Neuron (in vitro differentiated cells): ENCODE results near the gene B3GNT8.

ENCODE experiments used
- H2AFZ ChIP-seq: one replicate; pipeline ENCODE4 v1.6.1; 2013; ENCODE audit warnings: low read depth, mild to moderate bottlenecking, inconsistent platforms, low read length, moderate library complexity
- H3K27me3 ChIP-seq: one replicate; pipeline ENCODE4 v1.6.1; 2013; ENCODE audit warnings: low read length; ENCODE audit not compliant: insufficient read depth
- H3K36me3 ChIP-seq: one replicate; pipeline ENCODE4 v1.6.1; 2013; ENCODE audit warnings: low read length; ENCODE audit not compliant: insufficient read depth
- H3K4me1 ChIP-seq: one replicate; pipeline ENCODE4 v1.6.1; 2013; ENCODE audit warnings: low read length; ENCODE audit not compliant: insufficient read depth
- H3K4me3 ChIP-seq: 2 replicates; pipeline ENCODE4 v1.5.1; 2013; ENCODE audit warnings: mild to moderate bottlenecking, low read length, moderate library complexity
- H3K9me3 ChIP-seq: one replicate; pipeline ENCODE4 v1.6.1; 2013; ENCODE audit warnings: low read length

B3GNT8 gene

GRCh38 chr19:41430922-41431321 is 3.7 kb upstream of the B3GNT8 start:
- no peak overlapping the region for H2AFZ ChIP-seq

DNA sequence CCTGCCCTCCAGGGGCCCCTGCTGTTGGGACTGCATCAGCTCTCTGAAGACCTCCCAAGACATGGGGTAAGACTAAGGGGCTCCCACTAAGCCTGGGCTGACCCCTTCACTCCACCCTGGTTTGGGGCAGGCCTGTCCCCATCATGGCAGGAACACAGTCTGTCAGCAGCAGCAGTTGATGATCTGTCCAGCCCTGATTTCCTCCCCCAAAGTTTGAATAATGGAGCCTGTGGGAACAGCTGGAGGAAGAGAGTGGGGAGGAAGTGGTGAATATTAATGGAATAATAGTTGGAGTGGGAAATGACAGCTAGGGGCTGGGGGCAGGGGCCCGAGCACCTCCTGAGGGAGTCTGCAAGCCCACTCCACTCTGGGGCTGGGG is 1.3 kb upstream of the B3GNT8 start:
- Histone ChIP-seq H3K9me3 (no peaks in the 10 kb centered on the region), H3K27me3 (no peaks in the 10 kb centered on the region), H2AFZ (no peak overlapping the region), H3K4me1 (peaks cover 20% of the 10 kb centered on the region), H3K36me3 (peaks cover 40% of the 10 kb centered on the region), H3K4me3 (no peak overlapping the region)

More at GRCh38 chr19:41430922-41431321, 3.7 kb upstream of the B3GNT8 start:
- no peaks in the 10 kb centered on the region for H3K27me3 ChIP-seq
- peaks cover 20% of the 10 kb centered on the region for H3K4me1 ChIP-seq
- no peaks in the 10 kb centered on the region for H3K9me3 ChIP-seq
- no peak overlapping the region for H3K4me3 ChIP-seq
- H3K36me3 ChIP-seq, result peaks cover 27% of the 10 kb centered on the region

DNA sequence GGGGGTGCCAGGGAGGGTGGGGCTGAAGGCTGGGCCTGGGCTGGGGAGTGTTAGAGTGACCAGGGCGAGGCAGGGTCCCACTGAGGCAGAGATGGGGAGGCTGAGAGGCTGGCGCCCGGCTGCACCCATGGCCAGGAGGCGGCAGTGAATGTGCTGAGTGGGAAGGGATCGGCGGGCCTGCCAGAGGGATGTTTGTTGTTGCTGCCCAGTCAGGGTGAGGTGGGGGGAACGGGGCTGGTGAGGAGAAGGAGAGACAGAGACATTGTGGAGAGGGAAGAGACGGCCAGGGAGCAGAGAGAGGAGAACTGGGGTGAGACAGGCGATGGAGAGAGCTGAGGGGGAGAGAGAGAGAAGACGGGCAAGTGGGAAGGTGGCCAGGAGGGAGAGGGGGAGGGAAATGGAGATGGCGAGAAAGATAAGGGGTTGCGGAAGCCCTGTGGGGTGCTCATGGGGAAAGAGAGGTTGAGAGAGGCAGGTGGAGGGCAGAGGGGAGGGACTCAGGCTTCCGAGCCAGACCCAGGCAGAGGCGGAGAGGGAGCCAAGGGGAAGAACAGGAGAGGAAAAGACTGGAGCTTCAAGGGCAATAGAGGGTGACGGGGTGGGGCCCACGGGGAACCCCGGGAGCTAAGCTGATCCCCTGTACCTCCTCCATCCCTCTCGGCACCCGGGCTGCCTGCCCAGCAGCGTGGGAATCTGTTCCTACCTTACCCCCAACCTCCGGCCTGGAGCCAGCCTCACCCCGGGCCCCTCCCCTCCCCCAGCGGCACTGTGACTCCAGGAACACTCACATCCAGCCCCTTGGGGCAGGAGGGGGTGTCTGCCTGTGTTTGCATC is 690 bp upstream of the B3GNT8 start:
- Histone ChIP-seq H2AFZ (no peak overlapping the region), H3K4me1 (peaks cover 20% of the 10 kb centered on the region), H3K9me3 (no peaks in the 10 kb centered on the region), H3K36me3 (peaks cover 38% of the 10 kb centered on the region), H3K4me3 (no peak overlapping the region), H3K27me3 (no peaks in the 10 kb centered on the region)

- Histone ChIP-seq H3K4me1 (peaks cover 20% of the 10 kb centered on the region), H3K4me3 (peak overlapping the region; percentile 47)
Observed at GRCh38 chr19:41426116-41426841, 895 bp downstream of the B3GNT8 start.

GRCh38 chr19:41425174-41426115 is 1.7 kb downstream of the B3GNT8 start:
- Histone ChIP-seq H3K4me1 (peaks cover 20% of the 10 kb centered on the region), H3K4me3 (no peak overlapping the region), H3K27me3 (no peaks in the 10 kb centered on the region), H3K36me3 (peaks cover 40% of the 10 kb centered on the region), H3K9me3 (no peaks in the 10 kb centered on the region), H2AFZ (no peak overlapping the region)

More at GRCh38 chr19:41426116-41426841, 895 bp downstream of the B3GNT8 start:
- H3K36me3 ChIP-seq, result peaks cover 40% of the 10 kb centered on the region
- H3K9me3 ChIP-seq, result no peaks in the 10 kb centered on the region
- no peak overlapping the region for H2AFZ ChIP-seq
- H3K27me3 ChIP-seq, result no peaks in the 10 kb centered on the region

- Histone ChIP-seq H2AFZ (no peak overlapping the region), H3K36me3 (peaks cover 45% of the 10 kb centered on the region), H3K4me3 (no peak overlapping the region), H3K4me1 (peaks cover 20% of the 10 kb centered on the region), H3K9me3 (no peaks in the 10 kb centered on the region), H3K27me3 (no peaks in the 10 kb centered on the region)
Observed at GRCh38 chr19:41424335-41425173, 2.6 kb downstream of the B3GNT8 start.

DNA sequence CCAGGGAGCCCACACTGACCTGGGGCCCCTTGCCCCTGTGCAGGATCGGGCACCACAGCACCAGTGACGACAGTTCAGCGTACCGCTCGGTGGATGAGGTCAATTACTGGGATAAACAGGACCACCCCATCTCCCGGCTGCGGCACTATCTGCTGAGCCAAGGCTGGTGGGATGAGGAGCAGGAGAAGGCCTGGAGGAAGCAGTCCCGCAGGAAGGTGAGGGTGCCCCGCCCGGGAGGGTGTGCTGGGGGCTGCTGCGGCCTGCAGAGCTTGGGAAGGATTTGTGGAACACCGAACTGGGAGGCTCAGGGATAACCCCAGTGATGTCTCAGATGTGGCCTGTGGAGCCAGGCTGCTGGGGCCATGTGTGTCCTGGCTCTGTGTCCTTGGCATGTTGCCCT is 4.2 kb downstream of the B3GNT8 start:
- Histone ChIP-seq H2AFZ (no peak overlapping the region), H3K9me3 (no peaks in the 10 kb centered on the region), H3K4me1 (peaks cover 15% of the 10 kb centered on the region), H3K27me3 (no peaks in the 10 kb centered on the region), H3K4me3 (no peak overlapping the region), H3K36me3 (peaks cover 55% of the 10 kb centered on the region)

DNA sequence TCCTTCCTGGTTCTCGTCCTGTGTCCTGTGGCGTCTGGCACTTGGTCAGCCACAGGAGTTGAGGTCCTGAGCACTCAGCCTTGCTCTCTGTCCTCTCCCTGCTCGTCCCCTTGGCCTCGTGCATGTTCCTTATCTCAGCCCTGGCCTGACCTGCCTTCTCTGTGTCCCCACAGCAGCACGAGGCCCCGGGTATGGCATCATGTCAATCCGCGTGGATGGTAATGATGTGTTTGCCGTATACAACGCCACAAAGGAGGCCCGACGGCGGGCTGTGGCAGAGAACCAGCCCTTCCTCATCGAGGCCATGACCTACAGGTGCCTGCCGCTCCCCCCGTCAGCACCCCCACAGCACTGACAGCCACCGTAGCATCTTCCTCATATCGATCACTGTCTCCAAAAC is 4.7 kb downstream of the B3GNT8 start:
- no peak overlapping the region for H2AFZ ChIP-seq
- no peaks in the 10 kb centered on the region for H3K9me3 ChIP-seq
- peaks cover 55% of the 10 kb centered on the region for H3K36me3 ChIP-seq
- H3K4me3 ChIP-seq, result no peak overlapping the region
- no peaks in the 10 kb centered on the region for H3K27me3 ChIP-seq
- peaks cover 10% of the 10 kb centered on the region for H3K4me1 ChIP-seq

DNA sequence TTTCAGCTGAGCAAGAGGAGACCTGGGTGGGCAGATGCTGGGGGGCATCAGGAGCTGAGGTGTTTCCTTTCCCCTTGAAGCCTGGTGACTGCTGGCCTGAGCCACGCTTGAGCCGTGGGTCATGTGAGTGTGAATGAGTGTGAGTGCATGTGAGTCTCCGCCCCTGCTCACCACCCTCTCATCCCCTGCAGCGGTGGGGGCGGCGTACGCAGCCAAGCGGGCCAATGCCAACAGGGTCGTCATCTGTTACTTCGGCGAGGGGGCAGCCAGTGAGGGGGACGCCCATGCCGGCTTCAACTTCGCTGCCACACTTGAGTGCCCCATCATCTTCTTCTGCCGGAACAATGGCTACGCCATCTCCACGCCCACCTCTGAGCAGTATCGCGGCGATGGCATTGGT is 5.2 kb downstream of the B3GNT8 start:
- H3K4me1 ChIP-seq, result peaks cover 7% of the 10 kb centered on the region
- no peaks in the 10 kb centered on the region for H3K27me3 ChIP-seq
- no peak overlapping the region for H3K4me3 ChIP-seq
- no peaks in the 10 kb centered on the region for H3K9me3 ChIP-seq
- H2AFZ ChIP-seq, result no peak overlapping the region
- H3K36me3 ChIP-seq, result peaks cover 58% of the 10 kb centered on the region

DNA sequence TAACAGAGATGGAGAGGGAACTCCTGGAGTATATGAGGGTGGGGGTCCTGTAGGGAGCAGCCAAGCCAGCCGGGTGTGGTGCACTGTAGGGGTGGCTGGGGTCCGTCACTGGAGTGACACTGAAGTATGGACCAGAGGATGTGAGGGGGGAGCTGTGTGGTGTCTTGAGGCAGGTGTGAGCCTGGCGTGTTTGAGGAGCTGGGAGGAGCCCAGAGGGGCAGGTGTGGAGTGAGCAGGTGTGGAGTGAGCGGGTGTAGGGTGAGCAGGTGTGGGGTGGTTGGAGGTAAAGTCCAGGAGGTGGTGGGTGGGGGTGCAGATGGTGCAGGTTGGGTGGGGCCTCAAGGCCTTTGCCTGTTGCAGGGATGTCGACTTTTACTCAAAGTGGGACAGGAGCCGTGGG is 5.9 kb downstream of the B3GNT8 start:
- Histone ChIP-seq H2AFZ (no peak overlapping the region), H3K4me1 (peaks cover under 1% of the 10 kb centered on the region), H3K36me3 (peaks cover 60% of the 10 kb centered on the region), H3K9me3 (no peaks in the 10 kb centered on the region), H3K4me3 (no peak overlapping the region), H3K27me3 (no peaks in the 10 kb centered on the region)

DNA sequence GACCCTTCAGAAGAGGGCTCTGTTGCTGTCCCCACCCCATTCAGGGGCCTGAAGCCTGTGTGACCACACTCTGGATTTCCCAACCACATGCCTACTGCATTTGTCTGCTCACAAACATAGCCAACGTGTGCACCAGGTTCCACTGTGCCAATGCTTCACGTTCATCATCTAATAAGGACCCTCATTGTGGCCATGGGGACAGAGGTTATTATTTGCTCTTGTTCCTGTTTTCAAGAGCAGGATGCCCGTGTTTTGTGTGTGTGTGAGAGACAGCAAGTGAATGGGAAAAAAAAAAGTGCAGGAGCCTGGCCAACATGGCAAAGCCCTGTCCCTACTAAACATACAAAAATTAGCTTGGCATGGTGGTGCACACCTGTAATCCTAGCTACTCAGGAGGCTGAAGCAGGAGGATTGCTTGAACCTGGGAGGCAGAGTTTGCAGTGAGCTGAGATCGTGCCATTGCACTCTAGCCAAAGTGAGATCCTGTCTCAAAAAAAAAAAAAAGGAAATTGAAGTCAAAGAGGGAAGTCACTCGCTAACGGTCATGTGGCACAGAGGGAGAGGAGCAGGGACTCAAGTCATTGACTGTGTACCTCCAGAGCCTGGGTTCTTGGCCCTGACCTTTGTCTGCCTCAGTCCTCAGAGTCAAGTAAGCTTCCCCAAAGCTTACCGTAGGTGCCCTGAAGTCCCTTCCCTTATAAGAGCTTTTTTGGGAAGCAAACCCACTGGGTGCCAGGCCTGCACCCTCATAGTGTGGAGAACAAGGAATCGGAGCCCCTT is 6.9 kb downstream of the B3GNT8 start:
- no peaks in the 10 kb centered on the region for H3K9me3 ChIP-seq
- no peak overlapping the region for H2AFZ ChIP-seq
- H3K27me3 ChIP-seq, result no peaks in the 10 kb centered on the region
- peaks cover 57% of the 10 kb centered on the region for H3K36me3 ChIP-seq
- no peaks in the 10 kb centered on the region for H3K4me1 ChIP-seq
- no peak overlapping the region for H3K4me3 ChIP-seq
